Measurements from ENCODE around the gene DELE1.

GRCh38 chr5:141942185-141942857, 18.6 kb downstream of the DELE1 start:
- no peak for TF ChIP-seq POLR2A (IDR thresholded peaks at IDR 0.05; ENCODE audit: low read length)
- no peak for TF ChIP-seq GATA1 (IDR thresholded peaks at IDR 0.05; ENCODE audit: low read depth, low read length)

Data from erythroblast (primary cell).